Measurements from ENCODE around the gene KERA.

KERA gene

DNA sequence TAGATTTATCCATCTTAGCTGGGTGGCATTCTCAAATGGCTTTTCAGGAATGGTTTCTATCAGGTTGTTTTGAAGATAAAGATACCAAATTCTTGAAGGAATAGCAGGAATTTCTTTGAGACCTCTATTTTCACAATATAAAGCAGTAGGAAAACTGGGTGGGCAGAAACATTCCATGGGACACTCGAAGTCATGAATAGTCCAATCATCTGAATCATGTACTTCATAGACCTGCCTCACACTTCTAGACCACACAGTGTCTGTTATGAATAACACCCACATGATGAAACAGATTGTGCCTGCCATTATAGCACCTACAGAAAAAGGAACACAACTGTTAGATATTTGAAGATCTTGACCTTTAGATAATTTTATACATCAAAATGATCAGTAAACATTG is 1.8 kb downstream of the KERA start:
- H3K4me3 ChIP-seq (ENCODE audit: low read depth, low read length), result no peak overlapping the region
- H3K36me3 ChIP-seq (ENCODE audit: control insufficient read depth in 2 of 2, insufficient read depth in 1 of 2, low read length in 2 of 2), result no peaks in the 10 kb centered on the region
- H3K9me3 ChIP-seq (ENCODE audit: control insufficient read depth, insufficient read depth, low read depth, low read length), result no peaks in the 10 kb centered on the region
- ChIA-PET CTCF (interaction anchor here (0.6 kb wide), 1 partner anchor 78 kb away, joined by 4 read pairs; no protein-coding TSS in a partner anchor), POLR2A (no interaction called here)
- TF ChIP-seq ZNF544 (tag by site-specific recombination; IDR thresholded peaks at IDR 0.05) (no peak), IKZF3 (tag by site-specific recombination; IDR thresholded peaks at IDR 0.05) (no peak), ZNF747 (tag by site-specific recombination; IDR thresholded peaks at IDR 0.05) (no peak), ZEB2 (tag by site-specific recombination; IDR thresholded peaks at IDR 0.05) (no peak), ZSCAN16 (tag by site-specific recombination; IDR thresholded peaks at IDR 0.05) (no peak), ZNF174 (tag by site-specific recombination; IDR thresholded peaks at IDR 0.05) (no peak), ZNF132 (tag by site-specific recombination; IDR thresholded peaks at IDR 0.05; ENCODE audit: borderline replicate concordance) (no peak), REPIN1 (tag by site-specific recombination; IDR thresholded peaks at IDR 0.05; ENCODE audit: low read depth) (no peak), ZNF600 (tag by site-specific recombination; IDR thresholded peaks at IDR 0.05) (no peak), ZNF2 (tag by site-specific recombination; IDR thresholded peaks at IDR 0.05) (no peak), ZNF239 (tag by site-specific recombination; IDR thresholded peaks at IDR 0.05) (no peak), ZNF324 (tag by site-specific recombination; IDR thresholded peaks at IDR 0.05) (no peak)
- TF ChIP-seq, protein P1, sequence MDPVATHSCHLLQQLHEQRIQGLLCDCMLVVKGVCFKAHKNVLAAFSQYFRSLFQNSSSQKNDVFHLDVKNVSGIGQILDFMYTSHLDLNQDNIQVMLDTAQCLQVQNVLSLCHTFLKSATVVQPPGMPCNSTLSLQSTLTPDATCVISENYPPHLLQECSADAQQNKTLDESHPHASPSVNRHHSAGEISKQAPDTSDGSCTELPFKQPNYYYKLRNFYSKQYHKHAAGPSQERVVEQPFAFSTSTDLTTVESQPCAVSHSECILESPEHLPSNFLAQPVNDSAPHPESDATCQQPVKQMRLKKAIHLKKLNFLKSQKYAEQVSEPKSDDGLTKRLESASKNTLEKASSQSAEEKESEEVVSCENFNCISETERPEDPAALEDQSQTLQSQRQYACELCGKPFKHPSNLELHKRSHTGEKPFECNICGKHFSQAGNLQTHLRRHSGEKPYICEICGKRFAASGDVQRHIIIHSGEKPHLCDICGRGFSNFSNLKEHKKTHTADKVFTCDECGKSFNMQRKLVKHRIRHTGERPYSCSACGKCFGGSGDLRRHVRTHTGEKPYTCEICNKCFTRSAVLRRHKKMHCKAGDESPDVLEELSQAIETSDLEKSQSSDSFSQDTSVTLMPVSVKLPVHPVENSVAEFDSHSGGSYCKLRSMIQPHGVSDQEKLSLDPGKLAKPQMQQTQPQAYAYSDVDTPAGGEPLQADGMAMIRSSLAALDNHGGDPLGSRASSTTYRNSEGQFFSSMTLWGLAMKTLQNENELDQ (tag by site-specific recombination; IDR thresholded peaks at IDR 0.05; ENCODE audit: low read depth), result no peak
- TF ChIP-seq, protein P2, sequence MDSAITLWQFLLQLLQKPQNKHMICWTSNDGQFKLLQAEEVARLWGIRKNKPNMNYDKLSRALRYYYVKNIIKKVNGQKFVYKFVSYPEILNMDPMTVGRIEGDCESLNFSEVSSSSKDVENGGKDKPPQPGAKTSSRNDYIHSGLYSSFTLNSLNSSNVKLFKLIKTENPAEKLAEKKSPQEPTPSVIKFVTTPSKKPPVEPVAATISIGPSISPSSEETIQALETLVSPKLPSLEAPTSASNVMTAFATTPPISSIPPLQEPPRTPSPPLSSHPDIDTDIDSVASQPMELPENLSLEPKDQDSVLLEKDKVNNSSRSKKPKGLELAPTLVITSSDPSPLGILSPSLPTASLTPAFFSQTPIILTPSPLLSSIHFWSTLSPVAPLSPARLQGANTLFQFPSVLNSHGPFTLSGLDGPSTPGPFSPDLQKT (IDR thresholded peaks at IDR 0.05; ENCODE audit: borderline replicate concordance, low read depth, low read length), result no peak
- TF ChIP-seq, protein P3, sequence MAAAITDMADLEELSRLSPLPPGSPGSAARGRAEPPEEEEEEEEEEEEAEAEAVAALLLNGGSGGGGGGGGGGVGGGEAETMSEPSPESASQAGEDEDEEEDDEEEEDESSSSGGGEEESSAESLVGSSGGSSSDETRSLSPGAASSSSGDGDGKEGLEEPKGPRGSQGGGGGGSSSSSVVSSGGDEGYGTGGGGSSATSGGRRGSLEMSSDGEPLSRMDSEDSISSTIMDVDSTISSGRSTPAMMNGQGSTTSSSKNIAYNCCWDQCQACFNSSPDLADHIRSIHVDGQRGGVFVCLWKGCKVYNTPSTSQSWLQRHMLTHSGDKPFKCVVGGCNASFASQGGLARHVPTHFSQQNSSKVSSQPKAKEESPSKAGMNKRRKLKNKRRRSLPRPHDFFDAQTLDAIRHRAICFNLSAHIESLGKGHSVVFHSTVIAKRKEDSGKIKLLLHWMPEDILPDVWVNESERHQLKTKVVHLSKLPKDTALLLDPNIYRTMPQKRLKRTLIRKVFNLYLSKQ (tag by site-specific recombination; IDR thresholded peaks at IDR 0.05; ENCODE audit: borderline replicate concordance), result no peak
- TF ChIP-seq, protein P4, sequence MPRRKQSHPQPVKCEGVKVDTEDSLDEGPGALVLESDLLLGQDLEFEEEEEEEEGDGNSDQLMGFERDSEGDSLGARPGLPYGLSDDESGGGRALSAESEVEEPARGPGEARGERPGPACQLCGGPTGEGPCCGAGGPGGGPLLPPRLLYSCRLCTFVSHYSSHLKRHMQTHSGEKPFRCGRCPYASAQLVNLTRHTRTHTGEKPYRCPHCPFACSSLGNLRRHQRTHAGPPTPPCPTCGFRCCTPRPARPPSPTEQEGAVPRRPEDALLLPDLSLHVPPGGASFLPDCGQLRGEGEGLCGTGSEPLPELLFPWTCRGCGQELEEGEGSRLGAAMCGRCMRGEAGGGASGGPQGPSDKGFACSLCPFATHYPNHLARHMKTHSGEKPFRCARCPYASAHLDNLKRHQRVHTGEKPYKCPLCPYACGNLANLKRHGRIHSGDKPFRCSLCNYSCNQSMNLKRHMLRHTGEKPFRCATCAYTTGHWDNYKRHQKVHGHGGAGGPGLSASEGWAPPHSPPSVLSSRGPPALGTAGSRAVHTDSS (tag by site-specific recombination; IDR thresholded peaks at IDR 0.05), result no peak
- H3K27ac ChIP-seq (ENCODE audit: extremely low read depth, low read depth, low read length), result no peak overlapping the region
- H3K4me1 ChIP-seq (ENCODE audit: control insufficient read depth, insufficient read depth, low read length), result no peaks in the 10 kb centered on the region

DNA sequence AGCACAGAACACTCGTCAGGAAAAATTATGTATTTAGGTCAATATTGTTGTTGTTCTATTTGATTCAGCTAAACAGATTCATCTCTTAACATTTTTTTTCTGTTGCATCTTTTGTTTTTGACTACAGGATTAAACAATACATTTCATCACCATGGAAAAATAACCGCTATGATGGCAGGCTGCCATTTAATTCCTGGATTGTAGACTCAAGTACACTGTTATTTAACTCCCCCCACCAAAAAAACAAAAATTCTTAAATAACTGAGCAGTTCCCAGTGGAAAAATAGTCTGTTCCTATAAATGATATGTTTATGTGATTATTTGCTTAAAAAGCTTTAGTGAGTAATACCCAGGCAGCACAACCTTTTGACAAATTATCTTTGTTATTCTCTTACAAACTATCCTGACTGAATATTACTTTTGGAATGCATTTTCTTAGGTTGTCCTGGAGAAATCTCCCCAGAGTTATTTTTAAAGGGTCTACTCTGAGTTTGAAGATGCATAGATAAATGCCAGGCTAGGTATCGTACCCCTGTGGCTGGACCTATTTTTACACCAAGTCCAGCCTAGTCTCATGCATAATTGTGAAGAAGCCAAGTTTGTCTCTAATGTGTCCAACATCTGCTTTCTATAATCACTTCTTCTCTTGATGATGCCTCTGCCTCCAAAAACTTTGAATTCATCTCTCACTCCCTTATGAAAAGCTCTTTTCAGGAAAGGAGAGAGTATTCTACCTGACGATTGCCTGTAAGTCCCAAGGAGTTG is 3.7 kb downstream of the KERA start:
- H3K27ac ChIP-seq (ENCODE audit: extremely low read depth, low read depth, low read length), result no peak overlapping the region
- POLR2A ChIA-PET, result no interaction called here
- no peak for TF ChIP-seq GLIS1 (tag by site-specific recombination; IDR thresholded peaks at IDR 0.05)
- TF ChIP-seq HOXD13 (CRISPR knock-in tag; IDR thresholded peaks at IDR 0.05; ENCODE audit: borderline replicate concordance), result no peak
- no peak for TF ChIP-seq ZNF266 (tag by site-specific recombination; IDR thresholded peaks at IDR 0.05; ENCODE audit: low read depth)
- TF ChIP-seq, protein P5, sequence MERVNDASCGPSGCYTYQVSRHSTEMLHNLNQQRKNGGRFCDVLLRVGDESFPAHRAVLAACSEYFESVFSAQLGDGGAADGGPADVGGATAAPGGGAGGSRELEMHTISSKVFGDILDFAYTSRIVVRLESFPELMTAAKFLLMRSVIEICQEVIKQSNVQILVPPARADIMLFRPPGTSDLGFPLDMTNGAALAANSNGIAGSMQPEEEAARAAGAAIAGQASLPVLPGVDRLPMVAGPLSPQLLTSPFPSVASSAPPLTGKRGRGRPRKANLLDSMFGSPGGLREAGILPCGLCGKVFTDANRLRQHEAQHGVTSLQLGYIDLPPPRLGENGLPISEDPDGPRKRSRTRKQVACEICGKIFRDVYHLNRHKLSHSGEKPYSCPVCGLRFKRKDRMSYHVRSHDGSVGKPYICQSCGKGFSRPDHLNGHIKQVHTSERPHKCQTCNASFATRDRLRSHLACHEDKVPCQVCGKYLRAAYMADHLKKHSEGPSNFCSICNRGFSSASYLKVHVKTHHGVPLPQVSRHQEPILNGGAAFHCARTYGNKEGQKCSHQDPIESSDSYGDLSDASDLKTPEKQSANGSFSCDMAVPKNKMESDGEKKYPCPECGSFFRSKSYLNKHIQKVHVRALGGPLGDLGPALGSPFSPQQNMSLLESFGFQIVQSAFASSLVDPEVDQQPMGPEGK (tag by site-specific recombination; IDR thresholded peaks at IDR 0.05), result no peak
- TF ChIP-seq ZNF837 (tag by site-specific recombination; IDR thresholded peaks at IDR 0.05), result no peak
- no peak for TF ChIP-seq ZNF211 (tag by site-specific recombination; IDR thresholded peaks at IDR 0.05; ENCODE audit: low read depth)
- no peak for TF ChIP-seq HOXC10 (CRISPR knock-in tag; IDR thresholded peaks at IDR 0.05)
- no peak for TF ChIP-seq ZBTB7A (tag by site-specific recombination; IDR thresholded peaks at IDR 0.05; ENCODE audit: low read depth)
- TF ChIP-seq ZNF112 (tag by site-specific recombination; IDR thresholded peaks at IDR 0.05), result no peak
- no peak for TF ChIP-seq TRIM28 (IDR thresholded peaks at IDR 0.05; ENCODE audit: borderline replicate concordance, low read length)
- no peak for TF ChIP-seq MYNN (tag by site-specific recombination; IDR thresholded peaks at IDR 0.05; ENCODE audit: borderline replicate concordance)
- CTCF ChIA-PET, result interaction anchor here (0.7 to 1.2 kb wide), 2 partner anchors 56 to 328 kb away, joined by 3 read pairs; no protein-coding TSS in a partner anchor
- H3K9me3 ChIP-seq (ENCODE audit: control insufficient read depth, insufficient read depth, low read depth, low read length), result no peaks in the 10 kb centered on the region
- no peak overlapping the region for H3K4me3 ChIP-seq (ENCODE audit: low read depth, low read length)
- no peaks in the 10 kb centered on the region for H3K4me1 ChIP-seq (ENCODE audit: control insufficient read depth, insufficient read depth, low read length)
- H3K36me3 ChIP-seq (ENCODE audit: control insufficient read depth in 2 of 2, insufficient read depth in 1 of 2, low read length in 2 of 2), result no peaks in the 10 kb centered on the region

Data from HEK293 (cell line).